ENCODE results near the gene DCLK2. TPM values are rescaled to one million over a fixed set of nuclear protein-coding genes. Genes with fewer than 3 reads are reported as not detected.

DCLK2 gene
- total RNA-seq, 2 experiments from 2014 or later = not detected

GRCh38 chr4:150244600-150244999, 166.4 kb downstream of the DCLK2 start:
- Histone ChIP-seq H3K9me3 (ENCODE audit: control insufficient read depth in 1 of 2, insufficient read depth in 1 of 2, low read length in 2 of 2) (no peaks in the 10 kb centered on the region), H3K4me1 (ENCODE audit: insufficient read depth, low read length) (no peaks in the 10 kb centered on the region), H3K36me3 (ENCODE audit: insufficient read depth, low read length) (no peaks in the 10 kb centered on the region), H3K4me3 (ENCODE audit: low read length) (no peak overlapping the region), H3K27me3 (ENCODE audit: control insufficient read depth in 1 of 2, insufficient read depth in 2 of 2, low read length in 2 of 2) (no peaks in the 10 kb centered on the region), H3K27ac (ENCODE audit: low read depth in 1 of 2, low read length in 2 of 2) (no peak overlapping the region)
- H3K9me3 Mint-ChIP-seq = no peaks in the 10 kb centered on the region
- no peaks in the 10 kb centered on the region for H3K36me3 Mint-ChIP-seq (ENCODE audit: low read depth)
- H3K27me3 Mint-ChIP-seq = peaks cover 4% of the 10 kb centered on the region
- CTCF ChIA-PET = no interaction called here
- H3K4me1 Mint-ChIP-seq (ENCODE audit: low read depth) = no peaks in the 10 kb centered on the region
- POLR2A ChIA-PET = interaction anchor here (0.7 kb wide), 1 partner anchor 202 kb away, joined by 3 read pairs; no protein-coding TSS in a partner anchor
- no peak for ATAC-seq (ENCODE audit: poor library complexity)
- no peak for DNase-seq
- intact Hi-C loops (cut with DNase I, micrococcal nuclease) = no loop called here
- TF ChIP-seq, protein P1, sequence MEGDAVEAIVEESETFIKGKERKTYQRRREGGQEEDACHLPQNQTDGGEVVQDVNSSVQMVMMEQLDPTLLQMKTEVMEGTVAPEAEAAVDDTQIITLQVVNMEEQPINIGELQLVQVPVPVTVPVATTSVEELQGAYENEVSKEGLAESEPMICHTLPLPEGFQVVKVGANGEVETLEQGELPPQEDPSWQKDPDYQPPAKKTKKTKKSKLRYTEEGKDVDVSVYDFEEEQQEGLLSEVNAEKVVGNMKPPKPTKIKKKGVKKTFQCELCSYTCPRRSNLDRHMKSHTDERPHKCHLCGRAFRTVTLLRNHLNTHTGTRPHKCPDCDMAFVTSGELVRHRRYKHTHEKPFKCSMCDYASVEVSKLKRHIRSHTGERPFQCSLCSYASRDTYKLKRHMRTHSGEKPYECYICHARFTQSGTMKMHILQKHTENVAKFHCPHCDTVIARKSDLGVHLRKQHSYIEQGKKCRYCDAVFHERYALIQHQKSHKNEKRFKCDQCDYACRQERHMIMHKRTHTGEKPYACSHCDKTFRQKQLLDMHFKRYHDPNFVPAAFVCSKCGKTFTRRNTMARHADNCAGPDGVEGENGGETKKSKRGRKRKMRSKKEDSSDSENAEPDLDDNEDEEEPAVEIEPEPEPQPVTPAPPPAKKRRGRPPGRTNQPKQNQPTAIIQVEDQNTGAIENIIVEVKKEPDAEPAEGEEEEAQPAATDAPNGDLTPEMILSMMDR (IDR thresholded peaks at IDR 0.05) = no peak
- no peak overlapping the region for H3K27ac Mint-ChIP-seq
- H3K4me3 Mint-ChIP-seq = no peak overlapping the region

DNA sequence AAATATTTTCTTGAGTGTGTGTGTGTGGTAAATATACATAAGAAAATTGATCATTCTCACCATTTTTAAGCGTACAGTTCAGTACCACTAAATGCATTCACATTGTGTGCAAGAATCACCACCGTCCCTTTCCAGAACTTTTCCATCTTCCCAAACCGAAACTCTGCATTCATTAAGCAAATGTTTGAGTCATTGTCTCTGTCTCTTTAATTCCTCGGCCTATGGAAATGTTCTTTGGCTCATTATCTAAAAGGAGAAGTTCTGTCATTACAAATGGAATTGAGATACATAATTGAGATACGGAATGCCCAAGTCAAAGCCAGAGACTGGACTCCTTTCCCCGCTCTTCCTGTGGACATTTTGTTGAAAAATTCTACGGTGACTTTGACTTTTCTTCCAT, 168.9 kb downstream of the DCLK2 start:
- H3K27me3 Mint-ChIP-seq = peaks cover 4% of the 10 kb centered on the region
- CTCF ChIA-PET = no interaction called here
- no peaks in the 10 kb centered on the region for H3K36me3 Mint-ChIP-seq (ENCODE audit: low read depth)
- Histone ChIP-seq H3K4me3 (ENCODE audit: low read length) (no peak overlapping the region), H3K36me3 (ENCODE audit: insufficient read depth, low read length) (no peaks in the 10 kb centered on the region), H3K4me1 (ENCODE audit: insufficient read depth, low read length) (no peaks in the 10 kb centered on the region), H3K27me3 (ENCODE audit: control insufficient read depth in 1 of 2, insufficient read depth in 2 of 2, low read length in 2 of 2) (no peaks in the 10 kb centered on the region), H3K27ac (ENCODE audit: low read depth in 1 of 2, low read length in 2 of 2) (no peak overlapping the region), H3K9me3 (ENCODE audit: control insufficient read depth in 1 of 2, insufficient read depth in 1 of 2, low read length in 2 of 2) (no peaks in the 10 kb centered on the region)
- H3K9me3 Mint-ChIP-seq = no peaks in the 10 kb centered on the region
- no peak for ATAC-seq (ENCODE audit: poor library complexity)
- intact Hi-C loops (cut with DNase I, micrococcal nuclease) = no loop called here
- DNase-seq = no peak
- no peak overlapping the region for H3K4me3 Mint-ChIP-seq
- H3K4me1 Mint-ChIP-seq (ENCODE audit: low read depth) = no peaks in the 10 kb centered on the region
- H3K27ac Mint-ChIP-seq = no peak overlapping the region
- TF ChIP-seq, protein P1 (IDR thresholded peaks at IDR 0.05) = no peak
- POLR2A ChIA-PET = no interaction called here

DNA sequence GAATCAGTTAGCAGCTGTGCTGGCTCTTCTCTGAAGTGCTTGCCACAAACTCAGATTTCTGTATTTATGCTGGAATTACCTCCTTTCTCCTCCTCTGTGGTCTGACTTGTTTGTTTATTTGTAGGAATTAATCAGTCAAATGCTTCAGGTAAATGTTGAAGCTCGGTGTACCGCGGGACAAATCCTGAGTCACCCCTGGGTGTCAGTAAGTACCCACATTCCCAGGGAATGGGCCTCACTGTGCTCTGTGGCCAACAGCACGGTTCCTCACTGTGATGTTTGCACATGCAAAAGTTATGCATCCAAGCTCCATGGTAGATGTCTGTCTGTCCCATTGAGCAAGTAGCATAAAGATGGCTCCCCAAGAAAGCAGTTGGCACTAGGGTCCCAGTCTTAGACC, 169.9 kb downstream of the DCLK2 start:
- H3K27ac Mint-ChIP-seq = no peak overlapping the region
- H3K36me3 Mint-ChIP-seq (ENCODE audit: low read depth) = no peaks in the 10 kb centered on the region
- DNase-seq (no peak), ATAC-seq (ENCODE audit: poor library complexity) (no peak)
- H3K27me3 ChIP-seq (ENCODE audit: control insufficient read depth in 1 of 2, insufficient read depth in 2 of 2, low read length in 2 of 2) = no peaks in the 10 kb centered on the region
- no peaks in the 10 kb centered on the region for H3K4me1 Mint-ChIP-seq (ENCODE audit: low read depth)
- no peak overlapping the region for H3K4me3 Mint-ChIP-seq
- H3K27me3 Mint-ChIP-seq = peaks cover 4% of the 10 kb centered on the region
- H3K9me3 ChIP-seq (ENCODE audit: control insufficient read depth in 1 of 2, insufficient read depth in 1 of 2, low read length in 2 of 2) = no peaks in the 10 kb centered on the region
- no peaks in the 10 kb centered on the region for H3K9me3 Mint-ChIP-seq
- no peak overlapping the region for H3K4me3 ChIP-seq (ENCODE audit: low read length)
- POLR2A ChIA-PET = no interaction called here
- no peak overlapping the region for H3K27ac ChIP-seq (ENCODE audit: low read depth in 1 of 2, low read length in 2 of 2)
- CTCF ChIA-PET = no interaction called here
- H3K36me3 ChIP-seq (ENCODE audit: insufficient read depth, low read length) = no peaks in the 10 kb centered on the region
- TF ChIP-seq, protein P1 (IDR thresholded peaks at IDR 0.05) = no peak
- intact Hi-C loops (cut with DNase I, micrococcal nuclease) = no loop called here
- H3K4me1 ChIP-seq (ENCODE audit: insufficient read depth, low read length) = no peaks in the 10 kb centered on the region

Data from CD4-positive, alpha-beta T cell (primary cell).